Mucosa of descending colon (tissue), 3 donors: ENCODE data around the gene FRMD3. TPM values are rescaled to one million over a fixed set of nuclear protein-coding genes. Genes with fewer than 3 reads are reported as not detected.

Source experiments
- ATAC-seq: fragments of 200-7000 bp; cut with Tn5 transposase; one replicate; pipeline ENCODE4 v1.9.1; 2020; ENCODE audit warnings: mild to moderate bottlenecking, moderate library complexity
- DNase-seq, 3 donors: peaks; one replicate each; pipeline ENCODE4 v3.0.0-alpha.2; 2020
- H3K36me3 ChIP-seq: fragments of 200-600 bp; one replicate; pipeline ENCODE4 v1.8.0; 2021; ENCODE audit warnings: low read depth, mild to moderate bottlenecking
- H3K4me1 ChIP-seq: fragments of 200-600 bp; one replicate; pipeline ENCODE4 v1.8.0; 2021; ENCODE audit warnings: low read depth, mild to moderate bottlenecking
- H3K4me3 ChIP-seq: fragments of 200-600 bp; one replicate; pipeline ENCODE4 v1.8.0; 2021; ENCODE audit warnings: mild to moderate bottlenecking
- H3K9me3 ChIP-seq: fragments of 200-600 bp; one replicate; pipeline ENCODE4 v1.8.0; 2021; ENCODE audit warnings: mild to moderate bottlenecking
- CTCF ChIP-seq: fragments of 200-600 bp; IDR thresholded peaks from one replicate; pipeline ENCODE4 v1.8.0; 2022; ENCODE audit warnings: antibody characterized with exemption, mild to moderate bottlenecking
- intact Hi-C, 2 donors: fragments of 100-400 bp; cut with DNase I in 1 of 2; cut with micrococcal nuclease in 1 of 2; formaldehyde crosslinking; loops; one replicate each; pipeline versions ENCODE4 v1.11.0 to v1.11.1; 2022; cut with DNase I, micrococcal nuclease
- total RNA-seq, 3 donors: library from RNA; stranded (reverse); fragmentation: NEBNext Ultra II Directional in 2 of 3; extraction: Animal tissue kit (Norgen Biotek cat#: 25700) in 2 of 3; gene quantifications; one replicate each; pipeline versions ENCODE4 v1.2.1 to v1.2.4, GENCODE V29; 2021 to 2023
- donor health status: DM: no; HTN: no; CAD: no; lungs with moderate emphysema.
- donor health status: DM: no; HTN: no; CAD: no.
- donor health status: DM: no; HTN: yes; CAD: no.

Gene FRMD3
- total RNA-seq, 3 donors from 2014 or later = 12.2 to 27.4 (median 25.0) TPM

- Histone ChIP-seq H3K4me1 (no peaks in the 10 kb centered on the region), H3K9me3 (no peaks in the 10 kb centered on the region), H3K4me3 (no peak overlapping the region), H3K36me3 (no peaks in the 10 kb centered on the region)
- DNase-seq (no peak), ATAC-seq (no peak)
- TF ChIP-seq CTCF = no peak
- intact Hi-C loops = loop anchor here in 1 of 2 donors (10.0 kb wide), 1 partner anchor 208 kb away; no protein-coding TSS in a partner anchor
These were observed 201.5 kb downstream of the FRMD3 start for GRCh38 chr9:83336706-83337105.

GRCh38 chr9:83334320-83334719 is 203.9 kb downstream of the FRMD3 start:
- peak; percentile 97 for ATAC-seq
- no peaks in the 10 kb centered on the region for H3K36me3 ChIP-seq
- H3K4me1 ChIP-seq = no peaks in the 10 kb centered on the region
- intact Hi-C loops = loop anchor here (5.0 to 10.0 kb wide), 2 partner anchors 208 to 210 kb away; no protein-coding TSS in a partner anchor
- peak; percentile 63 for TF ChIP-seq CTCF
- no peak overlapping the region for H3K4me3 ChIP-seq
- H3K9me3 ChIP-seq = no peaks in the 10 kb centered on the region
- DNase-seq = peak; percentile 72 to 89 (median 88)

- Histone ChIP-seq H3K9me3 (no peaks in the 10 kb centered on the region), H3K36me3 (no peaks in the 10 kb centered on the region), H3K4me3 (no peak overlapping the region), H3K4me1 (no peaks in the 10 kb centered on the region)
- ATAC-seq = no peak
- TF ChIP-seq CTCF = no peak
- intact Hi-C loops = loop anchor here (5.0 to 10.0 kb wide), 2 partner anchors 212 to 214 kb away; no protein-coding TSS in a partner anchor
- no peak for DNase-seq
These were observed 207.7 kb downstream of the FRMD3 start for GRCh38 chr9:83330207-83331196.

GRCh38 chr9:83327750-83328622 is 210.2 kb downstream of the FRMD3 start:
- Histone ChIP-seq H3K4me1 (no peaks in the 10 kb centered on the region), H3K36me3 (no peaks in the 10 kb centered on the region), H3K9me3 (no peaks in the 10 kb centered on the region), H3K4me3 (no peak overlapping the region)
- DNase-seq (no peak), ATAC-seq (no peak)
- intact Hi-C loops = no loop called here
- TF ChIP-seq CTCF = no peak

- intact Hi-C loops = no loop called here
- no peak for TF ChIP-seq CTCF
- Histone ChIP-seq H3K36me3 (no peaks in the 10 kb centered on the region), H3K4me3 (no peak overlapping the region), H3K9me3 (no peaks in the 10 kb centered on the region), H3K4me1 (no peaks in the 10 kb centered on the region)
- ATAC-seq (no peak), DNase-seq (no peak)
These were observed 210.9 kb downstream of the FRMD3 start for GRCh38 chr9:83327323-83327722.
